HCT116 (cell line): Measurements from ENCODE around the gene PPM1H. TPM values are rescaled to one million over a fixed set of nuclear protein-coding genes. Genes with fewer than 3 reads are reported as not detected.

ENCODE experiments used
- ATAC-seq: fragments of 200-7000 bp; cut with Tn5 transposase; 2 replicates; pipeline ENCODE4 v1.9.1; 2020; ENCODE audit warnings: mild to moderate bottlenecking, moderate library complexity
- BruUV-seq: library from RNA; stranded (reverse); fragments of 400-500 nt; replicated peaks from 2 replicates; lab custom pipeline; 2021; lab: Mats Ljungman, UMichigan
- CTCF ChIA-PET: fragments of 300-600 bp; sonication (Branson Sonifier 250); formaldehyde crosslinking; loops from one replicate; lab custom pipeline; 2021; ENCODE audit warnings: antibody characterized with exemption; lab: Charles Lee
- POLR2A ChIA-PET: fragments of 300-600, 350-600 bp; sonication (Branson Sonifier 250); formaldehyde crosslinking; loops from one replicate; lab custom pipeline; 2021; ENCODE audit warnings: antibody characterized with exemption; lab: Charles Lee
- RAD21 ChIA-PET, 2 experiments: fragments of 300-600 bp; sonication (Branson Sonifier 250); formaldehyde crosslinking; loops; one replicate each; lab custom pipeline; 2023; ENCODE audit warnings: low total read pairs in 2 of 2; ENCODE audit not compliant: uncharacterized antibody in 2 of 2, unreplicated experiment in 2 of 2, low non-redundant PET in 1 of 2; lab: Charles Lee
- DNase-seq: peaks from one replicate; pipeline ENCODE4 v3.0.0-alpha.2; 2010; ENCODE audit warnings: low read depth, low spot score
- H2AFZ ChIP-seq: fragments of 200-600 bp; shearing (Covaris generic), sonication (generic); 2 replicates; pipeline ENCODE4 v1.6.1; 2017; ENCODE audit warnings: low read depth, mixed run types, mixed read lengths, antibody characterized with exemption, low read length; ENCODE audit not compliant: poor library complexity, severe bottlenecking
- H3K27ac ChIP-seq: 2 replicates; pipeline ENCODE4 v1.5.1; 2012; ENCODE audit warnings: low read depth, low read length
- H3K27me3 ChIP-seq: fragments of 200-600 bp; sonication (generic); 2 replicates; pipeline ENCODE4 v1.6.1; 2016; ENCODE audit warnings: mixed run types, low read length, mixed read lengths; ENCODE audit not compliant: insufficient read depth
- H3K36me3 ChIP-seq, 2 experiments: fragments of 200-500 bp in 1 of 2; fragments of 200-600 bp in 1 of 2; sonication (Bioruptor generic) in 1 of 2; sonication (generic) in 1 of 2; 2 replicates each; pipeline versions ENCODE4 v1.5.1 to v1.6.1; 2014 to 2016; ENCODE audit warnings: low read length in 2 of 2, inconsistent platforms in 1 of 2, mixed read lengths in 1 of 2, mixed run types in 1 of 2; ENCODE audit not compliant: insufficient read depth in 2 of 2, control insufficient read depth in 1 of 2
- H3K4me1 ChIP-seq, 2 experiments: fragments of 200-600 bp in 1 of 2; sonication (generic) in 1 of 2; 2 replicates each; pipeline versions ENCODE4 v1.5.1 to v1.6.1; 2012 to 2017; ENCODE audit warnings: low read length in 2 of 2, inconsistent platforms in 1 of 2, mild to moderate bottlenecking in 1 of 2, mixed read lengths in 1 of 2, mixed run types in 1 of 2, moderate library complexity in 1 of 2; ENCODE audit not compliant: insufficient read depth in 2 of 2, control insufficient read depth in 1 of 2
- H3K4me2 ChIP-seq: fragments of 200-600 bp; sonication (generic); 2 replicates; pipeline ENCODE4 v1.6.1; 2017; ENCODE audit warnings: mixed run types, low read length, mixed read lengths
- H3K4me3 ChIP-seq, 2 experiments: fragments of 200-600 bp in 1 of 2; sonication (generic) in 1 of 2; replicated peaks in 1 of 2; 2 replicates each; pipeline ENCODE4 v1.5.1; 2011 to 2016; ENCODE audit warnings: low read length in 2 of 2, control low read depth in 1 of 2, low read depth in 1 of 2, mild to moderate bottlenecking in 1 of 2, mixed read lengths in 1 of 2, mixed run types in 1 of 2
- H3K79me2 ChIP-seq: fragments of 200-600 bp; sonication (generic); 2 replicates; pipeline ENCODE4 v1.6.1; 2017; ENCODE audit warnings: mild to moderate bottlenecking, mixed run types, low read length, moderate library complexity, mixed read lengths; ENCODE audit not compliant: insufficient read depth
- H3K9ac ChIP-seq: fragments of 200-600 bp; sonication (generic); 2 replicates; pipeline ENCODE4 v1.6.1; 2016; ENCODE audit warnings: low read length, mixed read lengths
- H3K9me2 ChIP-seq: fragments of 200-600 bp; sonication (generic), shearing (Covaris generic); 2 replicates; pipeline ENCODE4 v1.6.1; 2017; ENCODE audit warnings: mixed run types, mild to moderate bottlenecking, moderate library complexity; ENCODE audit not compliant: insufficient read depth
- H3K9me3 ChIP-seq, 2 experiments: fragments of 200-500 bp in 1 of 2; fragments of 200-600 bp in 1 of 2; sonication (Bioruptor generic) in 1 of 2; sonication (generic) in 1 of 2; 2 replicates each; pipeline ENCODE4 v1.6.1; 2014 to 2017; ENCODE audit warnings: low read length in 2 of 2, mixed read lengths in 2 of 2, inconsistent platforms in 1 of 2, low read depth in 1 of 2, mild to moderate bottlenecking in 1 of 2, mixed run types in 1 of 2, moderate library complexity in 1 of 2; ENCODE audit not compliant: control insufficient read depth in 1 of 2, insufficient read depth in 1 of 2
- H4K20me1 ChIP-seq: fragments of 200-600 bp; sonication (generic), shearing (Covaris generic); 2 replicates; pipeline ENCODE4 v1.6.1; 2017; ENCODE audit warnings: mixed run types, mild to moderate bottlenecking, moderate library complexity; ENCODE audit not compliant: insufficient read depth
- CBX3 ChIP-seq: IDR thresholded peaks from 2 replicates; pipeline ENCODE4 v1.6.1; 2012; ENCODE audit warnings: low read depth
- CEBPB ChIP-seq: IDR thresholded peaks from 2 replicates; pipeline ENCODE4 v1.6.1; 2012; ENCODE audit warnings: low read depth
- EGR1 ChIP-seq: IDR thresholded peaks from 2 replicates; pipeline ENCODE4 v1.6.1; 2012; ENCODE audit warnings: low read depth
- POLR2A ChIP-seq: IDR thresholded peaks from 2 replicates; pipeline ENCODE4 v1.7.0; 2011; ENCODE audit warnings: borderline replicate concordance; ENCODE audit not compliant: insufficient read depth, insufficient read length; ENCODE audit errors: extremely low read depth
- RAD21 ChIP-seq: IDR thresholded peaks from 2 replicates; pipeline ENCODE4 v1.6.1; 2012; ENCODE audit warnings: low read depth, mild to moderate bottlenecking
- SP1 ChIP-seq: IDR thresholded peaks from 2 replicates; pipeline ENCODE4 v1.6.1; 2012; ENCODE audit warnings: low read depth
- ZFX ChIP-seq: fragments of 450-650 bp; IDR thresholded peaks from 2 replicates; pipeline ENCODE4 v1.6.1; 2017
- intact Hi-C: fragments of 100-400 bp; cut with micrococcal nuclease; formaldehyde crosslinking; loops from 2 replicates; pipeline ENCODE4 v1.10.0; 2022
- total RNA-seq: library from RNA; stranded (reverse); gene quantifications from one replicate; pipeline ENCODE4 v1.2.1, GENCODE V29; 2021; ENCODE audit not compliant: unreplicated experiment
- TF ChIP-seq, protein P1 (sequence below): IDR thresholded peaks from 2 replicates; pipeline ENCODE4 v1.6.1; 2012; ENCODE audit warnings: low read depth

Gene PPM1H
- total RNA-seq, 1 experiment from 2014 or later: 8.0 TPM

DNA sequence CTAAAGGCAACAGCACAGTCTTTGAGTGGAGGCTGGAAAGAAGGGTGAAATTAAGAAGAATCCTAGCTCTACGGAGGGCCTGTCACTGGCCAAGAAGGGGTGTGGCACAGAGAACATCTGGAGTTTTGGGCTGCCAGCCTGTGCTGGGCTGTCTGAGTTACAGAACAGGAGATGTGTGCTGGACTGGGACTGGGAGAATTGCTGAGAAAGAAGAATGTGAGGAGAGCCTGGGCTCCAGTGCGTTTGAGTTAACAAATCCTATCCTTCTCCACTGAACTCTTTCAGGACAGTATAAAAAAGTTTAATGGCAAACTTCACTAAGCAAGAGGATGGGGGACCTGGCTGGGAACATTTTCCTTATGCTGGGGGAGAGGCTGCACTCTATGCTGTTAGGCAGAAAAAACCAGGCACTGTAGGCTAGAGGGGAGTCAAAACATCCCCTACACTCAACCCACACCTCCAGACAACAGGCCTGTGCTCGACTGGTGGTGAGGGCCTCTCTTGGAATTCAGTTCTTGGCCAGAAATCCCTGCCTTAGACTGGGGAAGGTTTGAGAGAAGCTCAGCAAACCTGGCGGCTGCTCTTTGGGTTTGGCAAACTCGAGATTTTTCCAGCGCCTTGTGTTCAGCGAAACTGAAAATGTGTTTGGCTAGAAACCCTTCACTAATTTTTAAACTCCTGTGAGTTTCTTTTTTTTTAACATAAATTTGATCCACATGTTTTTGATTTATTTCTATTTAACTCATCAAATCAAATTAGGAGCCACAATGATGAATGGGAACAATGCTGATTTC, 251.0 kb downstream of the PPM1H start:
- POLR2A ChIA-PET: no interaction called here

More for the DNA sequence above, 251.0 kb downstream of the PPM1H start:
- H3K36me3 ChIP-seq: no peaks in the 10 kb centered on the region
- intact Hi-C loops: no loop called here
- H3K79me2 ChIP-seq: no peaks in the 10 kb centered on the region
- no peaks in the 10 kb centered on the region; a peak in 1 of 4 replicates for H3K4me1 ChIP-seq
- RAD21 ChIA-PET: no interaction called here
- no peak for DNase-seq
- H3K27ac ChIP-seq: no peak overlapping the region
- no peak for ATAC-seq
- no peak overlapping the region for H2AFZ ChIP-seq
- H3K4me2 ChIP-seq: no peak overlapping the region
- H3K4me3 ChIP-seq: no peak overlapping the region
- no peaks in the 10 kb centered on the region for H3K27me3 ChIP-seq
- BruUV-seq: no TSS peak
- no peaks in the 10 kb centered on the region for H4K20me1 ChIP-seq
- no peaks in the 10 kb centered on the region for H3K9me2 ChIP-seq
- H3K9ac ChIP-seq: no peak overlapping the region
- no peak for TF ChIP-seq EGR1
- TF ChIP-seq POLR2A: no peak
- no peak for TF ChIP-seq SP1
- TF ChIP-seq CBX3: no peak
- TF ChIP-seq, protein P1, sequence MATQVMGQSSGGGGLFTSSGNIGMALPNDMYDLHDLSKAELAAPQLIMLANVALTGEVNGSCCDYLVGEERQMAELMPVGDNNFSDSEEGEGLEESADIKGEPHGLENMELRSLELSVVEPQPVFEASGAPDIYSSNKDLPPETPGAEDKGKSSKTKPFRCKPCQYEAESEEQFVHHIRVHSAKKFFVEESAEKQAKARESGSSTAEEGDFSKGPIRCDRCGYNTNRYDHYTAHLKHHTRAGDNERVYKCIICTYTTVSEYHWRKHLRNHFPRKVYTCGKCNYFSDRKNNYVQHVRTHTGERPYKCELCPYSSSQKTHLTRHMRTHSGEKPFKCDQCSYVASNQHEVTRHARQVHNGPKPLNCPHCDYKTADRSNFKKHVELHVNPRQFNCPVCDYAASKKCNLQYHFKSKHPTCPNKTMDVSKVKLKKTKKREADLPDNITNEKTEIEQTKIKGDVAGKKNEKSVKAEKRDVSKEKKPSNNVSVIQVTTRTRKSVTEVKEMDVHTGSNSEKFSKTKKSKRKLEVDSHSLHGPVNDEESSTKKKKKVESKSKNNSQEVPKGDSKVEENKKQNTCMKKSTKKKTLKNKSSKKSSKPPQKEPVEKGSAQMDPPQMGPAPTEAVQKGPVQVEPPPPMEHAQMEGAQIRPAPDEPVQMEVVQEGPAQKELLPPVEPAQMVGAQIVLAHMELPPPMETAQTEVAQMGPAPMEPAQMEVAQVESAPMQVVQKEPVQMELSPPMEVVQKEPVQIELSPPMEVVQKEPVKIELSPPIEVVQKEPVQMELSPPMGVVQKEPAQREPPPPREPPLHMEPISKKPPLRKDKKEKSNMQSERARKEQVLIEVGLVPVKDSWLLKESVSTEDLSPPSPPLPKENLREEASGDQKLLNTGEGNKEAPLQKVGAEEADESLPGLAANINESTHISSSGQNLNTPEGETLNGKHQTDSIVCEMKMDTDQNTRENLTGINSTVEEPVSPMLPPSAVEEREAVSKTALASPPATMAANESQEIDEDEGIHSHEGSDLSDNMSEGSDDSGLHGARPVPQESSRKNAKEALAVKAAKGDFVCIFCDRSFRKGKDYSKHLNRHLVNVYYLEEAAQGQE: no peak
- TF ChIP-seq ZFX: no peak
- no peak for TF ChIP-seq RAD21
- no peak for TF ChIP-seq CEBPB
- CTCF ChIA-PET: no interaction called here
- H3K9me3 ChIP-seq: no peaks in the 10 kb centered on the region
